CD4-positive, alpha-beta memory T cell (primary cell): ENCODE results near the gene NYAP2. TPM values are rescaled to one million over a fixed set of nuclear protein-coding genes. Genes with fewer than 3 reads are reported as not detected.

Source experiments
- CTCF ChIA-PET: fragments of 350-600 bp; sonication (Branson Sonifier 250); formaldehyde crosslinking; loops from one replicate; lab custom pipeline; 2021; ENCODE audit warnings: inconsistent platforms; ENCODE audit not compliant: partially characterized antibody; lab: Charles Lee
- POLR2A ChIA-PET: fragments of 350-600 bp; sonication (Branson Sonifier 250); formaldehyde crosslinking; loops from one replicate; lab custom pipeline; 2021; ENCODE audit not compliant: partially characterized antibody; lab: Charles Lee
- DNase-seq, 5 donors: peaks; one replicate each; pipeline versions ENCODE4 v3.0.0 to v3.0.0-alpha.2; 2020 to 2022; ENCODE audit warnings: mixed read lengths in 1 of 5
- H3K27ac ChIP-seq: one replicate; pipeline ENCODE4 v1.7.0; 2013; ENCODE audit warnings: low read depth, low read length
- H3K27me3 ChIP-seq: 2 replicates; pipeline ENCODE4 v1.7.0; 2013; ENCODE audit warnings: mild to moderate bottlenecking, low read length, moderate library complexity; ENCODE audit not compliant: insufficient read depth
- H3K36me3 ChIP-seq: 2 replicates; pipeline ENCODE4 v1.7.0; 2013; ENCODE audit warnings: mild to moderate bottlenecking, low read length, moderate library complexity; ENCODE audit not compliant: insufficient read depth
- H3K4me1 ChIP-seq: 2 replicates; pipeline ENCODE4 v1.7.0; 2013; ENCODE audit warnings: mild to moderate bottlenecking, low read length, moderate library complexity; ENCODE audit not compliant: insufficient read depth
- H3K4me3 ChIP-seq, 2 donors: one replicate each; pipeline ENCODE4 v1.7.0; 2013; ENCODE audit warnings: low read length in 2 of 2, mild to moderate bottlenecking in 1 of 2
- H3K9me3 ChIP-seq, 2 donors: one replicate each; pipeline ENCODE4 v1.7.0; 2013; ENCODE audit warnings: low read length in 2 of 2, control low read depth in 1 of 2; ENCODE audit not compliant: control insufficient read depth in 1 of 2
- H3K27ac Mint-ChIP-seq, 7 donors: one replicate each; pipeline ENCODE4 v1.8.0; 2020 to 2021; ENCODE audit warnings: mixed read lengths in 7 of 7, mild to moderate bottlenecking in 6 of 7, inconsistent platforms in 3 of 7, moderate library complexity in 3 of 7
- H3K27me3 Mint-ChIP-seq, 2 donors: one replicate each; pipeline ENCODE4 v1.8.0; 2020 to 2021; ENCODE audit warnings: mixed read lengths in 2 of 2
- H3K36me3 Mint-ChIP-seq, 2 donors: one replicate each; pipeline ENCODE4 v1.8.0; 2020 to 2021; ENCODE audit warnings: mixed read lengths in 2 of 2, inconsistent platforms in 1 of 2, mild to moderate bottlenecking in 1 of 2
- H3K4me1 Mint-ChIP-seq, 4 donors: one replicate each; pipeline ENCODE4 v1.8.0; 2020 to 2021; ENCODE audit warnings: mixed read lengths in 4 of 4, mild to moderate bottlenecking in 1 of 4
- H3K4me3 Mint-ChIP-seq, 8 donors: one replicate each; pipeline ENCODE4 v1.8.0; 2020 to 2021; ENCODE audit warnings: mixed read lengths in 8 of 8, mild to moderate bottlenecking in 7 of 8, moderate library complexity in 6 of 8, inconsistent platforms in 3 of 8
- H3K9me3 Mint-ChIP-seq, 8 donors: one replicate each; pipeline ENCODE4 v1.8.0; 2020 to 2021; ENCODE audit warnings: mixed read lengths in 8 of 8, mild to moderate bottlenecking in 5 of 8, inconsistent platforms in 3 of 8, moderate library complexity in 1 of 8
- intact Hi-C: fragments of 100-400 bp; cut with micrococcal nuclease; formaldehyde crosslinking; loops from one replicate; pipeline ENCODE4 v1.15.1; 2023
- polyA plus RNA-seq, 2 donors: library from polyadenylated mRNA; unstranded; fragments of 300-500 nt; fragmentation: Illumina TruSeq; gene quantifications; one replicate each; pipeline ENCODE4 v1.2.3, GENCODE V29; 2021
- total RNA-seq, 2 experiments: library from RNA; stranded (reverse); gene quantifications; one replicate each; pipeline ENCODE4 v1.2.3, GENCODE V29; 2021

Gene NYAP2
- total and polyA plus RNA-seq, 4 experiments from 2014 or later: 0.06 TPM; not detected in 3

DNA sequence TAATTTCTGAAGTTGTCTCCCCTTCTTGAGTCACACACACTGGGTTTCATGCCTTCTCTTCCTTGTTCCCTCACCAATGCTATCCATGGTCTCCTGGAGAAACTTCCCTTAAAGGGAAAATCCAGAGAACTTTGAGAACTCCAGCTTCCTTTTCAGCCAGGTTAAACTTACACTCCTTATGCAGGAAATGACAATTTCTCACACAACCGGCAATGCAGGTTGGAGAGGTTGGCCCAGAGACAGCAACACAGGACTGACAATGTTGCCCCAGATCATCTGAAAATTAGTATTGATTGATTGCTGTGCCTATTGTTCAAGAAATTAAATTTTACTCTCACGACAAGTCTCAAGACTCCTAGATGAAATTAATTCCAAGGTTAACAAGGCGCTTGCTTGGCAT is 292.2 kb downstream of the NYAP2 start:
- Histone ChIP-seq H3K27me3 (no peaks in the 10 kb centered on the region), H3K9me3 (no peaks in the 10 kb centered on the region), H3K27ac (no peak overlapping the region), H3K4me3 (no peak overlapping the region), H3K4me1 (no peaks in the 10 kb centered on the region), H3K36me3 (no peaks in the 10 kb centered on the region)
- no peak for DNase-seq
- intact Hi-C loops: no loop called here
- Mint-ChIP-seq H3K27me3 (peaks cover 2 to 4% of the 10 kb centered on the region in 2 donors), H3K4me1 (no peaks in the 10 kb centered on the region), H3K4me3 (no peak overlapping the region), H3K9me3 (no peaks in the 10 kb centered on the region), H3K27ac (no peak overlapping the region), H3K36me3 (no peaks in the 10 kb centered on the region)
- CTCF ChIA-PET: no interaction called here
- POLR2A ChIA-PET: no interaction called here

DNA sequence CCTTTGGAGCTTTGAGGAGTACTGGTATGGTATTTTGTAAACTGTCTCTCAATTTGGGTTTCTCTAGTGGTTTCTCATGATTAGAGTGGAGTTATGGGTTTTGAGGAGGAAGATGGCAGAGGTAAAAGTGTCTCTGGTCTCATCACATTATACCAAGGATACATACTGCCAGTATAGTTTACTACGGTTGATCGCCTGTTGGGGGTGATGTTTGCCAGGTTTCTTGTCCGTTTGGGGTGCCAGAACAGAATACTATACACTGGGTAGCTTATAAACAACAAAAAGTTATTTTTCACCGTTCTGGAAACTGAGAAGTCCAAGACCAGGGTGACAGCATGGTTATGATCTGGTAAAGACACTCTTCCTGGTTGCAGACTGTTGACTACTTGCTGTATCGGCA is 293.7 kb downstream of the NYAP2 start:
- no peaks in the 10 kb centered on the region for H3K36me3 ChIP-seq
- no peak for DNase-seq
- ChIA-PET CTCF (interaction anchor here (1.1 kb wide), 1 partner anchor 39 kb away, joined by 4 read pairs; no protein-coding TSS in a partner anchor), POLR2A (no interaction called here)
- no peaks in the 10 kb centered on the region for H3K27me3 ChIP-seq
- Mint-ChIP-seq H3K9me3 (no peaks in the 10 kb centered on the region), H3K27ac (no peak overlapping the region), H3K27me3 (peaks cover 2% of the 10 kb centered on the region in 2 donors), H3K36me3 (no peaks in the 10 kb centered on the region), H3K4me3 (no peak overlapping the region), H3K4me1 (no peaks in the 10 kb centered on the region)
- intact Hi-C loops: no loop called here
- no peaks in the 10 kb centered on the region for H3K9me3 ChIP-seq
- H3K4me1 ChIP-seq: no peaks in the 10 kb centered on the region
- no peak overlapping the region for H3K4me3 ChIP-seq
- no peak overlapping the region for H3K27ac ChIP-seq

- Mint-ChIP-seq H3K4me3 (no peak overlapping the region), H3K4me1 (no peaks in the 10 kb centered on the region), H3K27ac (no peak overlapping the region), H3K27me3 (peaks cover 2% of the 10 kb centered on the region in 2 donors), H3K36me3 (no peaks in the 10 kb centered on the region), H3K9me3 (no peaks in the 10 kb centered on the region)
- no peak overlapping the region for H3K27ac ChIP-seq
- H3K4me1 ChIP-seq: no peaks in the 10 kb centered on the region
- intact Hi-C loops: no loop called here
- ChIA-PET CTCF (interaction anchor here (0.6 kb wide), 1 partner anchor 1234 kb away, joined by 4 read pairs; no protein-coding TSS in a partner anchor), POLR2A (no interaction called here)
- no peaks in the 10 kb centered on the region for H3K27me3 ChIP-seq
- DNase-seq: no peak
- no peaks in the 10 kb centered on the region for H3K36me3 ChIP-seq
- no peak overlapping the region for H3K4me3 ChIP-seq
- H3K9me3 ChIP-seq: no peaks in the 10 kb centered on the region
Observed at GRCh38 chr2:225694664-225695063, 295.2 kb downstream of the NYAP2 start.

DNA sequence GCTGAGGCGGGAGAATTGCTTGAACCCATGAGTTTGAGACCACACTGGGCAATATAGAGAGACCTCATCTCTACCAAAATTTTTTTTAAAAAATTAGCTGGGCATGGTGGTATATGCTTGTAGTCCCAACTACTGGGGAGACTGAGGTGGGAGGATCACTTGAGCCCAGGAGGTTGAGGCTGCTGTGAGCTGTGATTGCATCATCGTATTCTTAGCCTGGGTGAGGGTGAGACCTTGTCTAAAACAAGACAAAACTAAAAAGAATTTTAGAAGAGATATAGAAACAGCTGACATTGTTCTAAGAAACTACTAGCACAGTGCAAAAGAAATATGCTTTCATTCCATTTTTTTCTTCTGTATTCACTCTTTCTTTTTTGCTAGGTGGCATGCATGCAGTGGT is 298.4 kb downstream of the NYAP2 start:
- Histone ChIP-seq H3K4me3 (no peak overlapping the region), H3K27ac (no peak overlapping the region), H3K4me1 (no peaks in the 10 kb centered on the region), H3K27me3 (no peaks in the 10 kb centered on the region), H3K9me3 (no peaks in the 10 kb centered on the region), H3K36me3 (no peaks in the 10 kb centered on the region)
- Mint-ChIP-seq H3K36me3 (no peaks in the 10 kb centered on the region), H3K4me1 (no peaks in the 10 kb centered on the region), H3K4me3 (no peak overlapping the region), H3K27me3 (peaks cover 2 to 4% of the 10 kb centered on the region in 2 donors), H3K27ac (no peak overlapping the region), H3K9me3 (no peaks in the 10 kb centered on the region)
- intact Hi-C loops: no loop called here
- ChIA-PET CTCF (no interaction called here), POLR2A (no interaction called here)
- DNase-seq: no peak
